RWPE1 (cell line): Measurements from ENCODE around the gene MICU1.
"Not testable (repeated sequence)": the region's sequence is repeated elsewhere in the genome, so short reads cannot be mapped to it uniquely, and the experiment has no call there.

Experiments
- CTCF ChIA-PET: fragments of 350-600 bp; sonication (Branson Sonifier 250); formaldehyde crosslinking; extraction: SDS; loops from one replicate; lab custom pipeline; 2021; lab: Yijun Ruan, JAX
- POLR2A ChIA-PET: fragments of 400-600 bp; formaldehyde crosslinking; extraction: SDS; loops from one replicate; lab custom pipeline; 2020; ENCODE audit warnings: antibody characterized with exemption; ENCODE audit not compliant: low non-redundant PET; lab: Yijun Ruan, JAX
- DNase-seq: peaks from one replicate; pipeline ENCODE4 v3.0.0; 2012; ENCODE audit warnings: low spot score
- H3K27ac ChIP-seq: fragments of 450-650 bp; 2 replicates; pipeline ENCODE4 v1.5.1; 2017
- TF ChIP-seq, protein P1 (sequence below): fragments of 450-650 bp; conservative IDR thresholded peaks from 2 replicates; pipeline ENCODE4 v1.5.1; 2017; ENCODE audit warnings: low read depth, mild to moderate bottlenecking

MICU1 gene

GRCh38 chr10:72484521-72484920 lies 141.4 kb downstream of the MICU1 start:
- ChIA-PET CTCF (interaction anchor here (0.7 kb wide), 1 partner anchor 195 kb away, joined by 3 read pairs; no protein-coding TSS in a partner anchor), POLR2A (no interaction called here)
- no peak overlapping the region for H3K27ac ChIP-seq
- TF ChIP-seq, protein P1, sequence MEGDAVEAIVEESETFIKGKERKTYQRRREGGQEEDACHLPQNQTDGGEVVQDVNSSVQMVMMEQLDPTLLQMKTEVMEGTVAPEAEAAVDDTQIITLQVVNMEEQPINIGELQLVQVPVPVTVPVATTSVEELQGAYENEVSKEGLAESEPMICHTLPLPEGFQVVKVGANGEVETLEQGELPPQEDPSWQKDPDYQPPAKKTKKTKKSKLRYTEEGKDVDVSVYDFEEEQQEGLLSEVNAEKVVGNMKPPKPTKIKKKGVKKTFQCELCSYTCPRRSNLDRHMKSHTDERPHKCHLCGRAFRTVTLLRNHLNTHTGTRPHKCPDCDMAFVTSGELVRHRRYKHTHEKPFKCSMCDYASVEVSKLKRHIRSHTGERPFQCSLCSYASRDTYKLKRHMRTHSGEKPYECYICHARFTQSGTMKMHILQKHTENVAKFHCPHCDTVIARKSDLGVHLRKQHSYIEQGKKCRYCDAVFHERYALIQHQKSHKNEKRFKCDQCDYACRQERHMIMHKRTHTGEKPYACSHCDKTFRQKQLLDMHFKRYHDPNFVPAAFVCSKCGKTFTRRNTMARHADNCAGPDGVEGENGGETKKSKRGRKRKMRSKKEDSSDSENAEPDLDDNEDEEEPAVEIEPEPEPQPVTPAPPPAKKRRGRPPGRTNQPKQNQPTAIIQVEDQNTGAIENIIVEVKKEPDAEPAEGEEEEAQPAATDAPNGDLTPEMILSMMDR: no peak
- DNase-seq: no peak

- POLR2A ChIA-PET: no interaction called here
- TF ChIP-seq, protein P1: no peak
- DNase-seq: no peak
- H3K27ac ChIP-seq: no peak overlapping the region
- CTCF ChIA-PET: interaction anchor here (0.5 to 0.6 kb wide), 2 partner anchors 21 to 176 kb away, joined by 4 read pairs; no protein-coding TSS in a partner anchor
These were observed 142.4 kb downstream of the MICU1 start for GRCh38 chr10:72483471-72483870.

DNA sequence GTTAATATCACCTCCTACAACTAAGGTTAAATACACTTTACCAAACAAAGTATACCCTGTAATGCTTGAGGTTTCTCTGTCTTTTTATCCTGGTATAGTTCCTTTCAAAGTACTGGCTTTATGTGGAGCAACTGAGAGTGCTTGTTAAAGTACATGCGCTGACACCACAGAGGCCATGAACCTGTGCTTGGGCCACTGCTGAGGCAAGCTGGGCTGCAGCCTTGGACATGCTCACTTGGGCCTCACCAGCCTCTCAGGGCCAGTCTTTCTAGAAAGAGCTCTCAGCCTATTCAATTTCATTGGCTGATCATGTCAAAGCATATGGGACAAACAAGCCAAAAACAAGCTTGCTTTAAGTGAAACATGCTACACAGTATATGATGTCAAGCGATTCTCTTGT lies 145.0 kb downstream of the MICU1 start:
- ChIA-PET CTCF (interaction anchor here (0.6 kb wide), 2 partner anchors 255 to 388 kb away, joined by 4 to 7 read pairs; no protein-coding TSS in a partner anchor), POLR2A (no interaction called here)
- DNase-seq: no peak
- H3K27ac ChIP-seq: no peak overlapping the region
- TF ChIP-seq, protein P1: no peak

DNA sequence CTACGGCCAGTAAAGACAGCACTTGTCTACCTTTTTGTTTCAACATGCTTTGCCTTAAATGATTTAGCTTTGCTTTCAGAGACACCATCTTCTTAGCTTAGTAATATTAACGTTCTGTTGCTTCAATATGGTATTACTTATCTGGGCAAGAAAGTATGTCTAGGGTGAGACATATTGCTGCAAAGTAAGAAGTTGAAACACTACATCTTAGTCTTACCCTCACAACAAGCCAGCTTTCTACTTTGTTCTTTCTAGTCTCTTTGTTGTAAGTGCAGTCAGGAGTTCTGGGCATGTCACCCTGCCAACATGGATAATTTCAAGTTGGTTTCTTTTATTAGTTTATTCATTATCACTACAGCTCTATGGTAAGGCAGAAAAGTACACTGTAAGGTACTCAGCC lies 148.4 kb downstream of the MICU1 start:
- H3K27ac ChIP-seq: no peak overlapping the region
- ChIA-PET CTCF (interaction anchor here (0.5 to 0.8 kb wide), 3 partner anchors 18 to 359 kb away, joined by 3 to 4 read pairs (median 4); no protein-coding TSS in a partner anchor), POLR2A (no interaction called here)
- TF ChIP-seq, protein P1: no peak
- DNase-seq: no peak

DNA sequence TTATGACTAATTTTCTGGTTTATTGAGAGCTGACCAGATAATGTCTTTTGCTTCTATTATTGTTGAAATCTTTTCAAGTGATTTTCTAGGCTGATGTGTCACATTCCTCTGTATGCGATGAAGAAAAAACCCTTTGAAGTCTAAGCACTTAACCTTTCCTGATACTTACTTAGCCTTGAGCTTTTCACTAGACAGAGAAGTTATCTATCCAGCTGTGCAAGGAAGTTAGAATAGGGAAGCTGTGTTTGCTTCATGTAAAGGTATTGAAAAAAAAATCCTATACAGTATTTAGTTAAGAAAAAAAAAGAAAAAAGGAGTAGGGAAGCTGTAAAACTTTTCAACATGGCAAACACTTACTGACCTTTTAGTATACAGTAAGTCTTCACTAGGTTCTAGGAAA lies 153.6 kb downstream of the MICU1 start:
- ChIA-PET CTCF (no interaction called here), POLR2A (no interaction called here)
- TF ChIP-seq, protein P1: no peak
- DNase-seq: no peak
- no peak overlapping the region for H3K27ac ChIP-seq

DNA sequence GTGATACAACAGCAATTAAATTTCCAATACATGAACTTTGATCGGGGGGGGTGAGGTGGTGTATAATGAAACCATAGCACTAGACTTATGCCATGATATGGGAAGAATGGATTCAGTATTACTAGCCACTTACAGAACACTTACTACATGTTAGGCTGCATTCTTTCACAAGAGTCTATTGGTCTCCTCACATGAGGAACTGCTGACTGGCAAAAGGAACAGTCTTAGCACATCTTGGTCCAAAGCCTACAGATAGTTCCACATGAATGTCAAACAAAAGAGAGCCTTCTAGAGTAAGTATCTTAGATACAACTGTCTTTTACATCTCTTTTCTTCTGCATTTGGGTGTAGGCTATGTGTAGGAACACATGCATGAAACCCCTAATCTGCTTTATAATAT lies 155.2 kb downstream of the MICU1 start:
- no peak for DNase-seq
- CTCF ChIA-PET: no interaction called here
- H3K27ac ChIP-seq: no peak overlapping the region
- TF ChIP-seq, protein P1: no peak
- POLR2A ChIA-PET: no interaction called here

DNA sequence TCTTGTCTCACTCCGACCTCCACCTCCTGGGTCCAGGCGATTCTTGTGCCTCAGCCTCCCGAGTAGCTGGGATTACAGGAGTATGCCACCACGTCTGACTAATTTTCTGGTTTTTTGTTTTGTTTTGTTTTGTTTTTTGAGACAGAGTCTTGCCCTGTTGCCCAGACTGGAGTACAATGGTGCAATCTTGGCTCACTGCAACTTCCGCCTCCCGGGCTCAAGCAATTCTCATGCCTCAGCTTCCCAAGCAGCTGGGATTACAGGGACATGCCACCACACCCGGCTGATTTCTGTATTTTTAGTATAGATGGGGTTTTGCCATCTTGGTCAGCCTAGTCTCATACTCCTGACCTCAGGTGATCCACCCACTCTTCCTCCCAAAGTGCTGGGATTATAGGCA lies 158.8 kb downstream of the MICU1 start:
- H3K27ac ChIP-seq, DNase-seq, POLR2A ChIA-PET, CTCF ChIA-PET: not testable (repeated sequence)
